NCI-H2029 treated with DMSO at 0.1 percent for 48 hours (cell line): ENCODE results near the gene BLOC1S4.

Experiments
- DNase-seq: peaks from one replicate; lab custom pipeline; 2025; lab: John Stamatoyannopoulos, UW

BLOC1S4 gene

DNA sequence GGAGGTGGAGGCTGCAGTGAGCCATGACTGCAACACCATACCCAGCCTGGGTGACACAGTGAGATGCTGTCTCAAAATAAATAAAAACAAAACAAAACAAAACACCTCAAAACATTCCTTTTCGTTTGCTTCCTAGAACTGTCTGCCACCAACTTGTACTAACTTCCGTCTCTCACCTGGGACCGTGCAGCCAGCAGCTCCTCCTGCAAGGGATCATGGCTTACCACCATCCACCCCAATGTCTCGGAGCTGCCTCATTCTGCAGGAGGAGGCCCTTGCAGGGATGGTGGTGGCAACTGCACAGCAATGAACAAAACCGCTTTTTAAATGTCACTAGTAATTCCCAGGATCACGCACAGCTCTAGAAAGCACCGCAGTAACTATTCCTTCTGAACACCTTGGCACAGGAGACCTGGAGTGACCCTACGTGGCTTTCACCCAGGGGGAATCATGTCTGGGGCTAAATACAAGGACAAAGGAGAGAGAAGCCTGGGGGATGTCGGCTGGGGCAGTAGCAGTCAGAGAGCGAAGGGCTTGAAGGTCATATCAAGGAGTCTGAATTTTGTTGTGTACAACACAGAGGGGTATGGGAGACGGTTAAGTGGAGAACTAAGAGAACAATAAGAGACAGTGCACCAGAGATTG lies 49.1 kb downstream of the BLOC1S4 start:
- no peak for DNase-seq

DNA sequence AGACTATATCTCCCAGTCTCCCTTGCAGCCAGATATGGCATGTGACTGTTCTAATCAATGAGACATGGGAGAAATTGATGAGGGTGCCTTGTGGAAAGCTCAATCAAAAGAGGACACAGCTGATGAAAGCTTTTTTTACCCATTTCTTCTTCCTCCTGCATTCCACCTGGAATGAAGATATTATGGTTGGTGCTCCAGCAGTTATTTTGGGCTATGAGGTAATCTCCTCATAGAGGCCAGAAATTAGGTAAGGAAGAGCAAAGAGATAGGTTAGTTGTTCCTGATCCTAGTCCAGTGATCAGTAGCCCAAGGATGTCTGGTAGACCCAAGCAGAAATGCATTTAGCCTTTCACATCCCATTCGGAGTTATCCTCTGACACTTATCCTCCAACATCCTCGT lies 49.7 kb downstream of the BLOC1S4 start:
- no peak for DNase-seq
